ENCODE measurements around the gene CKAP5.

CKAP5 gene

DNA sequence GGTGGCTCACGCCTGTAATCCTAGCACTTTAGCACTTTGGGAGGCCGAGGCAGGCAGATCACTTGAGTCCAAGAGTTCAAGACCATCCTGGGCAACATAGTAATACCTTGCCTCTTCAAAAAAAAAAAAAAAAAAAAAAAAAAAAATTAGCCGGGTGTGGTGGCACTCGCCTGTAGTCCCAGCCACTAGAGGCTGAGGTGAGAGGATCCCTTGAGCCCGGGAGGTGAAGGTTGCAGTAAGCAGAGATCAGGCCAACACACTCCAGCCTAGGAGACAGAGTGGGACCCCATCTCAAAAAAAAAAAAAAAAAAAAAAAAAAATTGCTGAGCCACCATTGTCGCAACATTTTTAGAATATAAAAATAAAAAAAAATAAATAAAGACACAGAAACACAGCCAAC, 7.6 kb downstream of the CKAP5 start:
- TF ChIP-seq, protein P1, sequence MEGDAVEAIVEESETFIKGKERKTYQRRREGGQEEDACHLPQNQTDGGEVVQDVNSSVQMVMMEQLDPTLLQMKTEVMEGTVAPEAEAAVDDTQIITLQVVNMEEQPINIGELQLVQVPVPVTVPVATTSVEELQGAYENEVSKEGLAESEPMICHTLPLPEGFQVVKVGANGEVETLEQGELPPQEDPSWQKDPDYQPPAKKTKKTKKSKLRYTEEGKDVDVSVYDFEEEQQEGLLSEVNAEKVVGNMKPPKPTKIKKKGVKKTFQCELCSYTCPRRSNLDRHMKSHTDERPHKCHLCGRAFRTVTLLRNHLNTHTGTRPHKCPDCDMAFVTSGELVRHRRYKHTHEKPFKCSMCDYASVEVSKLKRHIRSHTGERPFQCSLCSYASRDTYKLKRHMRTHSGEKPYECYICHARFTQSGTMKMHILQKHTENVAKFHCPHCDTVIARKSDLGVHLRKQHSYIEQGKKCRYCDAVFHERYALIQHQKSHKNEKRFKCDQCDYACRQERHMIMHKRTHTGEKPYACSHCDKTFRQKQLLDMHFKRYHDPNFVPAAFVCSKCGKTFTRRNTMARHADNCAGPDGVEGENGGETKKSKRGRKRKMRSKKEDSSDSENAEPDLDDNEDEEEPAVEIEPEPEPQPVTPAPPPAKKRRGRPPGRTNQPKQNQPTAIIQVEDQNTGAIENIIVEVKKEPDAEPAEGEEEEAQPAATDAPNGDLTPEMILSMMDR (IDR thresholded peaks at IDR 0.05; ENCODE audit: borderline replicate concordance, insufficient read depth, low read depth, low read length): no peak
- H3K4me3 ChIP-seq (ENCODE audit: low read depth, low read length): no peak overlapping the region

DNA sequence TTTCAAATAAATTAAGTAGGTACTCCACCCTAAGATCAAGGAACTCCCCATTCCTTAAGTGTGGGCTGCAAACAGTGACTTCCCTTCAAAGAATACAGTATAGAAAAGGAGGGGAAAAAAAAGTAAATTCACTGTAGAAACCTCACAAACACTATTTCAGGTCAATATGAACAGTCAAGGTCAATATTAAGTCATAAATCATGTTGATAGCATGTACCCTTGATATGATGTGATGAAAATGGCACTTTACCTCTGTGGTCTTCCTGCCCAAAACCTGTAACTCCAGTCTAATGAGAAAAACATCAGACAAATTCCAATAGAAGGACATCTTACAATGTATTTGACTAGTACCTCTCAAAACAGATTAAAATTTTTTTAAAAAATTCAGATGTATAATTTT, 8.2 kb downstream of the CKAP5 start:
- TF ChIP-seq, protein P1 (IDR thresholded peaks at IDR 0.05; ENCODE audit: borderline replicate concordance, insufficient read depth, low read depth, low read length): no peak
- no peak overlapping the region for H3K4me3 ChIP-seq (ENCODE audit: low read depth, low read length)

DNA sequence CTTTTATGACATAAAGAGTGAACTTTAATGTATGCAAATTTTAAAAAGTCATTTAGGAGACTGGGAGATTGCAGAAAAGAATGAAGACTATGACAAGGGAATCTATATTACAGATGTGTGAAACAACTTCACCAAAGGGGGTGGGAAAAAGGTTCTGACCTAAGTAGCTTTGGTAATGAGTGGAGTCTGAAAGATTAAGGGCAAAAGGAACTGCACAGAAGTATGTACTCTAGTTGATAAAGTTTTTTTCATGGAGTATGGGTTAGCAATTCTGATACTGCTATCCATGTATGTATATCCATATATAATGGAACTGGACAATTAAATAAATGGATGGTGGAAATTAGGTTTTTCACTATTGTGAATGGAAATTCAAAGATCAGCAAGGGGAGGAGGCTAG, 9.2 kb downstream of the CKAP5 start:
- TF ChIP-seq, protein P1 (IDR thresholded peaks at IDR 0.05; ENCODE audit: borderline replicate concordance, insufficient read depth, low read depth, low read length): no peak
- H3K4me3 ChIP-seq (ENCODE audit: low read depth, low read length): no peak overlapping the region

DNA sequence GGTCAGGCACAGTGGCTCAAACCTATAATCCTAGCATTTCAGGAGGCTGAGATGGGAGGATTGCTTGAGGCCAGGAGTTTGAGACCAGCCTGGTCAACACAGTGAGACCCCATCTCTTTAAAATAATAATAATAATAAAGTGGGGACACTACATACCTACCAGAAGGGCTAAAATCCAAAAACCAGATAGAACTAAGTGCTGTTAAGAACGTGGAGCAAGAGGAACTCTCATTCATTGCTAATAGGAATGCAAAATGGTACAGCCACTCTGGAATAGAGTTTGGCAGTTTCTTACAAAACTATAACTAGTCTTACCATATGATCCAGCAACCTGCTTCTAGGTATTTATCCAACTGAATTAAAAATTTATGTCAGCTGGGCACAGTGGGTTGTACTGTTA, 9.6 kb downstream of the CKAP5 start:
- TF ChIP-seq, protein P1 (IDR thresholded peaks at IDR 0.05; ENCODE audit: borderline replicate concordance, insufficient read depth, low read depth, low read length): no peak
- H3K4me3 ChIP-seq (ENCODE audit: low read depth, low read length): no peak overlapping the region

DNA sequence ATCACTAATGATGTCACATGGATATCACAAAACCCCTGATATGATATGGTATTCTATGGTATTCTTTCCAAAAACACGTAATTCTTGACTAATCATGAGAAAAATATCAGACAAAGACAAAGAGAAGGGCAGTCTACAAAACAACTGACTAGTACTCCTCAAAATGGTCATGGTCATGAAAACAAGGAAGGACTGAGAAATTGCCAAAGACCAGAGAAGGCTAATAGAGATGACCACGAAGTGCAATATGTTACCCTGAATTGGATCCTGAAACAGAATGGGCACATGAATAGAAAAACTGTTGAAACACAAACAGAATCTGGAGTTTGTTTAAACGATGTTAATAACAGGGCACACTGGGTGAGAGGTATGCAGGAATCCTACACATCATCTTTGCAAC, 10.2 kb downstream of the CKAP5 start:
- TF ChIP-seq, protein P1 (IDR thresholded peaks at IDR 0.05; ENCODE audit: borderline replicate concordance, insufficient read depth, low read depth, low read length): no peak
- no peak overlapping the region for H3K4me3 ChIP-seq (ENCODE audit: low read depth, low read length)

DNA sequence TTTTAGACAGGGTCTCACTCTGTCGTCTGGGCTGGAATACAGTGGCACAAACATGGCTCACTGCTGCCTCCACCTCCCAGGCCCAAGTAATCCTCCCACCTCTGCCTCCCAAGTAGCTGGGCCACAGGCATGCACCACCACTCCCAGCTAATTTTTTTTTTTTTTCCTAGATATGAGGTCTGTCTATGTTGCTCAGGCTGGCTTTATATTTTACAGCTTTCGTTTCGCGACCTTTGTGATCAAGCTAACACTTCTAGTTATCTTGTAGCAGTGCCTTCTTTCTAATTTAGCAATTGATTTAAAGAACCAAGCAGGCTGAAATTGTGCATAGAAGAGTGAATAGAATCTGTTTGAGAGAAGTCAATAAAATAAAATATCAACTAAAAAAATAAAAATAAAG, 11.3 kb downstream of the CKAP5 start:
- H3K4me3 ChIP-seq (ENCODE audit: low read depth, low read length): no peak overlapping the region

DNA sequence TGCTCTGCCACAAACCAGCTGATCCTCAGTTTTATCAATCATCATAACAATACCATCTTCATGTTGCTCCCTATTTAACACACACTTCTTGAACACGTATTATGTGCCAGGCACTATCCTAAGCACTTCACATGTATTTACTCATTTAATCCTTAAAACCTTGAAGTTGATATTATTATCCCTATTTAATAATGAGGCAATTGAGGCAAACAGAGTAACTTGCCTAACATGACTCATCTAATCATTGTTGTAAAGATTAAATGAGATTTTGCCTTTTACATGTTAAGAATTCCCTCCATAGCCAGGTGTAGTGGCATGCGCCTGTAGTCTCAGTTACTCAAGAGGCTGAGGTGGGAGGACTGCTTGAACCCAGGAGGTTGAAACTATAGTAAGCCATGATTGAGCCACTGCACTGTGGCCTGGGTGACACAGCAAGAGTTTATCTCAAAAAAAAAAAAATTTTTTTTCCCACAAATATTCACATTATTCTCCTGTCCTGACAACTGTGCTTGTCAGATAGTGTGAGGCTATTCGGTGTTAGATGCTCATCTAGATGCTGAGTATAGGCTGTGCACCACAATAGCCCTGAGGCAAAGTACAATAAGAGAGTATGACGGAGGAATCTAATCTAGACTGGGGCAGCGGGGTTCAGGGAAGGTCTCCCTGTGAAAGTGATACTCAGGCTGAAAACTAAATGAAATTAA, 13.4 kb downstream of the CKAP5 start:
- TF ChIP-seq, protein P1 (IDR thresholded peaks at IDR 0.05; ENCODE audit: borderline replicate concordance, insufficient read depth, low read depth, low read length): no peak
- no peak overlapping the region for H3K4me3 ChIP-seq (ENCODE audit: low read depth, low read length)

More for the DNA sequence above, 11.3 kb downstream of the CKAP5 start:
- TF ChIP-seq, protein P1 (IDR thresholded peaks at IDR 0.05; ENCODE audit: borderline replicate concordance, insufficient read depth, low read depth, low read length): no peak
